AG20443 (cell line): ENCODE data around the gene DCTN3.

Experiments used
- DNase-seq: peaks from one replicate; pipeline ENCODE4 v3.0.0; 2012; ENCODE audit warnings: low spot score, mixed read lengths

The DCTN3 gene

GRCh38 chr9:34590381-34591247 lies 29.7 kb downstream of the DCTN3 start:
- no peak for DNase-seq

GRCh38 chr9:34589636-34590380 lies 30.5 kb downstream of the DCTN3 start, which contains the start of gene CNTFR:
Gene CNTFR, minus strand, starts transcription at chr9:34589724. Its CDS starts 20,743 bp downstream, at chr9:34568981.
- DNase-seq, result peak; percentile 53

GRCh38 chr9:34588671-34589635 lies 31.3 kb downstream of the DCTN3 start:
- DNase-seq, result no peak

- no peak for DNase-seq
Observed at GRCh38 chr9:34587271-34587670, 33.0 kb downstream of the DCTN3 start.

GRCh38 chr9:34585946-34586669 lies 34.2 kb downstream of the DCTN3 start:
- DNase-seq, result no peak

GRCh38 chr9:34584970-34585369 lies 35.3 kb downstream of the DCTN3 start:
- no peak for DNase-seq

GRCh38 chr9:34582787-34583186 lies 37.5 kb downstream of the DCTN3 start:
- DNase-seq, result no peak

- DNase-seq, result no peak
Observed at GRCh38 chr9:34581318-34581717, 39.0 kb downstream of the DCTN3 start.

GRCh38 chr9:34580358-34580757 lies 39.9 kb downstream of the DCTN3 start:
- no peak for DNase-seq

- no peak for DNase-seq
Observed at GRCh38 chr9:34579808-34580163, 40.5 kb downstream of the DCTN3 start.

- no peak for DNase-seq
Observed at GRCh38 chr9:34579104-34579807, 41.0 kb downstream of the DCTN3 start.

GRCh38 chr9:34578241-34579103 lies 41.8 kb downstream of the DCTN3 start:
- peak; percentile 81 for DNase-seq

GRCh38 chr9:34577400-34578240 lies 42.7 kb downstream of the DCTN3 start:
- no peak for DNase-seq

- DNase-seq, result no peak
Observed at GRCh38 chr9:34576597-34577399, 43.5 kb downstream of the DCTN3 start.

- no peak for DNase-seq
Observed at GRCh38 chr9:34575862-34576596, 44.3 kb downstream of the DCTN3 start.

GRCh38 chr9:34575241-34575640 lies 45.1 kb downstream of the DCTN3 start:
- no peak for DNase-seq

- no peak for DNase-seq
Observed at GRCh38 chr9:34574571-34574970, 45.7 kb downstream of the DCTN3 start.
